ENCODE results near the gene GNLY. TPM values are rescaled to one million over a fixed set of nuclear protein-coding genes. Genes with fewer than 3 reads are reported as not detected.
A peak's percentile ranks its signal among the peaks of the same experiment; 100 is the strongest.

The GNLY gene
- total RNA-seq, 1 donor from 2014 or later: 2.2 TPM

DNA sequence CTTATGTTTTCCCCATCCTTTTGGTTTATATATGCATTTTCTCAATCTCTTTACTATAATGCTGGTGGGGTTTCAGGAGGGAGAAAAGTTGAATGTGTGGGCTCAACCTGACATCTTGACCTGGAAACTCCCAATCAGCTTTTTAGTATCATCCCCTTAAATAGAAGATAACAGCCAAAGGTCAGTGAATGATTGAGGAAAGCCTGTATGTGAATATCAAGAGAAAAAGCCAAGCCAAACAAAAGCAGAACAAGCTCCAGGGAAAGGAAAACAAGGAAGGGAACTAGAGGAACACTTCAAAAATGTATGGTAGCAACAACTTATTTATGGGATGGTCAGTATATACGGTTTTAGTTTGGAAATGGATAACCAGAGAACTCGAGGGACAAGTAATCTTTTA lies 31.3 kb downstream of the GNLY start:
- DNase-seq (ENCODE audit: low spot score): no peak

DNA sequence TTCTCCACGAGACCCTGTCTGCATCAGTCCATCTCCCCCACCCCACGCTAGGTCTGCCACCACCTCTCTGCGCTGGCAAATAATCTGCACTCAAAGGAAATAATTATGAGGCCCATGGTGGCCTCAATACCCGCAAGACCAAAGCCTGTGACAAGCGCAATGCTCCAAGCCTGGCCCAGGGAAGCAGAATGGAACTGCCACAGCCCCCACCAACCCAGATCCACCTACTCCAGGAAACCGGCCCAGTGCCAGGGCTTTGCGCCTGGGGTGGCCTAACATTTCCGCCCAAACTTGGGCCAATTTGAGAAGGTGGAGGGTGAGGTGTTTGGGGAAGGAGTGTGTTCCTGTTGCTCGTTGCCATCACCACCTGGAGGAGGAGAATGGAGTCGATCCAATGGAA lies 33.6 kb downstream of the GNLY start:
- DNase-seq (ENCODE audit: low spot score): no peak

DNA sequence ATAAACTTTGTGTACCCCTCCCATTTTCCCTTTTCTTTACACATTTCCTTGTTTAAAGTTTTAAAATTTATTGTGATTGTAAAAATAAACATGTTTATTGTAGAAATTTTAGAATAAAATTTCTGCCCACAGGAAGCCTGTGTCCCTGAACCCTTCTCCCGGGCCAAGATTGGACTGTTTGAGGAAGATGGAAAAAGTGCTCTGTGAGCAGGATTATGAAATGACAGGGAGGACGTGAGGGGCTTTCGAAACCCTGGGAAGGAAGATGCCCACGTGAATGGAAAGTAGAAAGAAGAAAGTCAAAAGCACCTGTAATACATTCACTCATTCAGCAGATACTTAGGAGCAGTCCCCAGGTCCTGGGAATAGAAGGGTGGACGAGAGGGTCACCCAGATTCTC lies 34.2 kb downstream of the GNLY start:
- DNase-seq (ENCODE audit: low spot score): no peak

DNA sequence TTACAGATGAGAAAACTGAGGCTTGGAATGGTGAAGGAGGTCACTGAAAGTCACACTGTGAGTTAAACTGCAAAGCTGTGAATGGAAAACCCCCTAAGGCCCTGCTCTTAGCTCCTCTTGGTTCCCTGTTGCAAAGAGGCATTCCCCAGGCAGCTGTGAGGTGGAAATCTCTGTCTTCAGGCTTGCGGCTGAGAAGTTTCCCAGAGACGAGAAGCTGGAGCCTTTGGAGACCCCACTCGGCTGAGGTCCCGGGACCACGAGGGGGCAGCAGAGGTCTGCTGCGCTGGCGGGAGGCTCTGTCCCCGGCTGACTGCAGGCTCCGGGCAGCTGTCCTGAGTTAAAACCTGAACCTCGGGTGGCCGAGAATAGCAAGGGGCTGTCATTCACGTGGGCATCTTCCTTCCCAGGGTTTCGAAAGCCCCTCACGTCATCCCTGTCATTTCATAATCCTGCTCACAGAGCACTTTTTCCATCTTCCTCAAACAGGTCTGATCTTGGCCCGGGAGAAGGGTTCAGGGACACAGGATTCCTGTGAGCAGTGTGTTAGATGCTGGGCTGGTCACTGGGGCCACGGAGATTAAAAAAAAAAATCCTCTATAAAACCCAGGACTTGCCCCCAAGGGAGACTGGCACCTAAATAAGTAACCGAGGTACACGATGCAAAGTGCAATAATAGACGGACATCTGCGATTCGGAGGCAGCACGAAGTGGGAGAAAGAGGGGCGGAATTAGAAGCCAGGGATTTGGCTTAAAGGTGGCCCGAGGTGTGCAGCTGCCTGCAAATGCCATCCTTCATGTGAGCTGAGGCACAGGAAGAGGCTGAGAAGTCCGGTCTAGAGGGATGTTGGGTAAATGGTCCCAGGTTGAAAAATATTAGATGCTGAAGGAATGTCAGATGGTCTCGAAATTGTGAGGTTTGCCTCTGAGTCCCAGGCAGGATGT lies 35.0 kb downstream of the GNLY start:
- DNase-seq (ENCODE audit: low spot score): peak; percentile 86

DNA sequence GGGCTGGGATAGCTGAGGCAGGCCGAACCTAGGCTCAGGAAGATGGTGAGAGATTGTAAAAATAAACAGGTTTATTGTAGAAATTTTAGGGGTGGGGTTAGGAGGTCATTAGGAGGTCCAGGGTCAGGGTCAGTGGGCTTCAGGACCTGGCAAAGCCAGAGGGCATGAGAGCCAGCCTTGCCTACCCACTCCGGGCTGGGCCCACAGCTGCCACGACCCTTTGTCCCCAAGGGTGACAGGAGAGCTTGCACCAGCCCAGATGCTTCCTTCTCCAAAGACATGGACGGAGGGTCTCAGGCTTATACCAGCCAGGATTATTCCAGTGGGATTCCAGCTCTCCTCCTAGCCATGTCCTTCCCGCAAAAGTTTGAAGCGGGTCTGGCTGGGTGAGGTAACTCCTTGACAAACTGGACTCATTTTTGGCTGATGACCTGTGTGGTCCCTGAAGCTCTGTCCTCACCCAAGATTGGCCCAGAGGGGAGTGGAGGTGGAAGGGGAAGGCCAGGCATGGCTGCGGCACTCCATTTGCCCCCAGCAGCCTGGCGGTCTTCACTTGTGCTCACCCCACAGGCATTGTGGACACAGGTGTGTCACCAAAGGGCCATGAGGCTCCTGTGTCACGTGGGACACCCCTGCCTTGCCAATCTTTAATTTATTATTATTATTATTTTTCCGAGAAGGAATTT lies 35.8 kb downstream of the GNLY start:
- DNase-seq (ENCODE audit: low spot score): no peak

DNA sequence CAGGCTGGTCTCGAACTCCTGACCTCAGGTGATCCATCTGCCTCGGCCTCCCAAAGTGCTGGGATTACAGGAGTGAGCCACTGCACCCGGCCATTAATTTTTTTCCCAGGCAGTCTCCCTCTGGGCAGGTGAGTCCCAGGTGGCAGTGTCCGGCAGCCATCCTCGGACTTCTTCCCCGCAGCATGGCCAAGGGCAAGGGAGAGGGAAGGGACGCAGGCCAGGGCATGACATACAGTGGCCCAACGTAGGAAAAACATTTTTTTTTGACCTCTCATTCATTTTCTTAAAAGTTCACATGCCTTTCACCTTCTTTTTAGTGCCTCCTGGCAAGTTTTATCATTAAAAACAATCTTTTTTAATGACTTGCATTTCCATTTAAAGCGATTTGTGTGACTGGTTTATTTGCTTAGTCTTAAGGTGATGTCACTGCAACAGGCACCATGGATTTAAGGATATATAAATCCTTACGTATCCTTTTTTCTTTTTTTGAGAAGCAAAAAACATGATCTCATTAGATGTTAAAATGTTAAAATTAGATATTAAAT lies 36.6 kb downstream of the GNLY start:
- no peak for DNase-seq (ENCODE audit: low spot score)

DNA sequence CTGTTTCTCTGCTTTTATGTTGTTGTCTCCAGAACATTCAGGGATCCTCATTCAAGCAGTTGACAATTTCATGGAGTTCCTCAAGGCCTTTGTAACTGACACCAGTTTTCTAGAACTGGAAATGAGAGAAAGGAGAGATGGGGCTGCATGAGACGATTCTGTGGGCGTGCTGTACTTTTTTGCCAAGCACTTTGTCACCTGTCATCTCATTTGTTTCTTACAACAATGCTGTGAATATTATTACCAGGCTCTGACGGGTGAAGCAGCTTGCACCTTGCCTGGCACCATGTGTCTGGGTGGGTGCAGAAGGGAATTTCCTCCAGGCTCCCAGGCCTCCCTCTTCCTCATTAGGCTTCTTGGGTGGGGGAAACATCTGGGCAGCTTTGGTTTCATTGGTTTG lies 37.4 kb downstream of the GNLY start:
- no peak for DNase-seq (ENCODE audit: low spot score)

DNA sequence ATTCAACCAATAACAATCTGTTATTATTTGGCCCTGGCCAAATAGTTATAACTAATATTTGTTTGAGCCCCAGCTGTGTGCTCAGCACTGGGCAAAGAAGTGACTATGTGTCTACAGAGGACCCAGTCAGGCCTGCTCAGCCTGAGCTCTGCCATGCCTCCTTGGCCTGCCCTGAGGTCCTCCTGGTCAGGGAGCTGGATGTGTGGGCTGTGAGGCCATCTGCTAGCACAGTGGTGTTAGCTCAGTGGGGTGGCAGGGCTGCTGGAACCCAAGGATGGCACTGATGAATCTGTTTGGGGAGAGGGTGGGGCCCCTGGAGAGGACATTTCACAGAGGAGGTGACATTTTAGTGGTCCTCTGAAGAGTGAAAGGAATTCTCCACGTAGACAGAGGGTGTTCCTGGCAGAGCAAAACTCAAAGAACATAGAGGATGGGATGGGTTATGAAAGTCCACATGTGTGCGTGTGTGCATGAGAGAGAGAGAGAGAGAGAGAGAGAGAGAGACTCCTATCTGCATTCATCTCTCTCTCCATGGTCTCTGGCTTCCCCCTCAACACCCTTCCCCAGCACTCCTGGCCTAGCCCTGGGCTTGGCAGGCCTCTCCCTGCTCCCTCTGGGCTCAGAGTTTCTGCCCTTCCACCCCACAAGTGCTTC lies 38.4 kb downstream of the GNLY start:
- no peak for DNase-seq (ENCODE audit: low spot score)

DNA sequence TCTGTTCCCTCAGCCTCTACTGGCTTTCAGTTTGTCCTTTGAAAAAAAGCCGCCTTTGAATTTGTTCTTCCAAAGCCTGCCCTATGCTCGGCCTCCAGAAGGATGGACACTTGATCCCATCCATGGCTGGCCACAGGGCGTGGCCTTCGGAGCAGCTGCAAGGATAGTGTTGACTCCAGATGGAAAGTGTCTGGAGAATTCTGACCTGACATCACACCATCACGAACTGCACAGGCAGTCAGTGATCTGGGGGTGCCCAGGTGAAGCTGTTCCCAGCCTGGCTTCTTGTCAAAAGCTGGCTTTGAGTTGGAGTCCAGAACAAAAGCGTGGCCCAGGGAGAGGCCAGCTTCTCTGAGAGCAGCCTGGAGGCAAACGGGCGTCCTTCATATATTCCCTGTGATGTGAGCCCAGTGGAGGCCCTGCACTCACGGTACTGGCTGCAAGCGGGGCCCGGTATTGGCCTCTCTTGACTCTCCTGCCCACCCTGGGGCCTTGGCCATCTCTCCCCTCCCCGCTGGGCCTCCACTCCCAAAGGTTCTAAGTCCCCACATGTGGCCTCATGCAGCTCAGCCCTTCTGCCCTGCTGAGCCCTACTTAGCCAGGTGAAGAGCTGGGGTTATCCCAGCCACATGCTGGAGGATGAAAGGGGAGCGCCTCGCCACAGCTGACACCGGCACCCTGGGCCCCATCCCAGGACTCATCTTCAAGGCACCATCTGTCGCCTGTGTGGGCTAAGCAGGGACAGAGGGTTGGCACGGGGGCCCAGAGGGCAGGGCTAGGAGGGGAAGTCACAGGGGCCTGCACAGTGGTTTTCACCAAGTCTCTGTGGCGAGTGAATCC lies 39.2 kb downstream of the GNLY start:
- DNase-seq (ENCODE audit: low spot score): no peak

DNA sequence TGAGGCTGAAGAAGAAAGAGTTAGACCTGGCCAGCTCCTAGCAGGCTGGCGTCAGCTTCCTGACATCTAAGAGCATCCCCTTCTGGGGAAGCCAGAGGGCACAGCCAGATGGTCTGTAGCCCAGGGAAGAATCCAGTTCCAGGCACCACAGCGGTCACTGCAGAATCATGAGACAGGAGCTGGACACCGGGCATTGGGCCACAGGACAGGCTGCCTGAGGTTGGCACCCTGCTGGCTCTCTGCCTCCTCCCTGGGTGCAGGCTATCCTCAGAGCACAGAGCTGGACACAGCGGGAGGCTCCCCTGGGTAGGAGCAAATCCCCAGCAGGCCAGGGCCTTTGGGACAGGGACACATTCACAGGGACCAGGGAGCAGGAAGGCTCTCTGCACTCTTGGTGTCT lies 39.9 kb downstream of the GNLY start:
- no peak for DNase-seq (ENCODE audit: low spot score)

DNA sequence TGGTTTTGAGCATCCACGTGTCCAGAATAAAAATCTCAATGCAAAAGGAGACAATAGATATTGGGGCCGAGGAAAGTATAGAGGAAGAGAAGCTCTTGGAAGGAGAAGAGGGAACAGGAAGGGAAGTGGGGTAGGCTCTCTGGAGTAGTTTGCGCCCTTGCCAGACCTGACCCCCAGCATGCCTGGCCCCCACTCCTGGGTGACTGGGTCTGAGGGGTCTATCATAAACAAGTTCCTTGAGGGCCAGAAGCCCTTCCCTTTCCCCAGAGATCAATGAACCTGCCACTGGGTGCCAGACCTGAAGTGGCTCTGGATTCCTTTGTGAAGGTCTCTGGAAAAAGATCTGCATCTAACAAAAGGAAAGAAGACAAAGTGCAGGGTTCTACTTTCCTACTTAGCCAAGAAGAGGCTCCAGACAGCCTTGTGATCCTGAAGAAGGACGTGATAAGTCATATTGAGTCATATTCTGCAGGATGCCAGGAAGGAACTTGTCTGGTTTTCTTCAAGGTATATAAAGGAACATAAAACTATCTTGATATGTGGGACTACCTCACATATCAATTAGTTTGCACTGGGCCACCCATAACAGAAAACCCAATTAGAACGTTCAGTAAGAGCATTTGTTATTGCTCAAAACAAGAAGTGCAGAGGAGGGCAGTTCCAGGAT lies 40.9 kb downstream of the GNLY start:
- peak; percentile 54 for DNase-seq (ENCODE audit: low spot score)

DNA sequence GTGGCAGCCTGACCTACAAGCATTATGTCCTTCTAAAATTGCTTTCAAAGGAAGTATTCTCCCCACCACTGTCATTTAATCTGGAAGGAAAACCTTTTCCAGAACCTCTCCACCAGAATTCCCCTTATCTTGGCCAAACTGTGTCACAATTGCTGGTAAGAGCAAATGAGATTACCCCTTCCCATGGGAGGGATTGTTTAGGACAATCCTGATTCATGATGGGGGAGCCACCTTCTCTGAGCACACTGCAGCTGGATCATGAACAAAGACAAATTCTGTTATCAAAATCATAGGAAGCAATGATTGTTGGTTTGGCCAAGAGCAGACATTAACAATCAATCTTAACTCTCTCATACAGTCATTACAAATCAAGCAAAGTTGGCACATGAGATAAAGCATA lies 41.5 kb downstream of the GNLY start:
- no peak for DNase-seq (ENCODE audit: low spot score)

DNA sequence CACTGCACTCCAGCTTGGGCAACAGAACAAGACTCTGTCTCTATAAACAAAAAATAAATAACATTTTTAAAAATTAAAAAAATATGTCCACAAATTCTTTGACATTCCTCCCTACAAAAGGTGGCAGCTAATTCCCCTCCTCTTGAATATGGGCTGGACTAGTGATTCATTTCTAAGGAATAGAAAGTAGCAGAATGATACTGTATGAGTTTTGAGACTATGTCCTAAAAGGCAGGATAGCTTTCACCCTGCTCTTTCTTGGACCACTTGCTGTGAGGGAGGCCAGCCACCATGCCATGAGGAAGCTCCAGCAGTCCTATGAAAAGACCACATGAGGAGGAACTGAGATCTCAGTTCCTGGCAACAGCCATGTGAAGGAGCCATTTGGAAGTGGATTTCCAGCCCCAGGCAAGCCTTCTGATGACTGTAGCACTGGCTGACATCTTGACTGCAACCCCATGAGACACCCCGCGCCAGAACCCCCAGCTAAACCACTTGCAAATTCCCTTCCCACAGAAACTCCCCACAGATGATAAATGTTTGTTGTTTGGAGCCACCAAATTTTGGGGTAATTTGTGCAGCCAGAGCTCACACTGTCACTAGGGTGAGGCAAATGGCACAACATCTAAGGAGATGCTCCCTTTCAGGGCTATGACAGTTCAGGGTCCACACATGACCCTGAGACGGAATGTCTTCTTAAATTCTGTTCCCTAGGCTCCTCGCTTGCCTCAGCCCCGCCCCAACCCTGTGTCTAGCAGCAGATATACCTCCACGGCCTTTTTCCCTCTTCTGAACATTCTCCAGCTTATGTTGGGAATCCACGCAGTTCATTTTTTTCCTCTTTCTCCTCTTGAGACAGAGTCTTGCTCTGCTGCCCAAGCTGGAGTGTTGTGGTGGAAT lies 42.5 kb downstream of the GNLY start:
- DNase-seq (ENCODE audit: low spot score): no peak

DNA sequence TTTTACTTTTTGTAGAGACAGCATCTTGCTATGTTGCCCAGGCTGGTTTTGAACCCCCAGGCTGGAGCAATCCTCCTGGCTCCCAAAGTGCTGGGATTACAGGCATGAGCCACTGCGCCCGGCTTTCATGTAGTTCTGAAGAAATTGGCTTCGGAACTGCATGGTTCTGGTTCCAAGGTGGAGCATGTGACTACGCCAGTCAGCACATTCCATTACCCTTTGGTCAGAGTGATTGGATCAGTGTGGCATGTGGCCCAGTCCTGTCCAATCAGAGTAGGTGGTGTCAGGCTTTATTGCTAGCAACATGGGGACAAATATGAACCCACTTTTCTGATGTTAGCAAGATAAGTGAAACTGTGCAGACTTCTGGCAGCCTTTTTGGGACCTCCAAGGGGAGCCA lies 43.3 kb downstream of the GNLY start:
- peak; percentile 85 for DNase-seq (ENCODE audit: low spot score)

DNA sequence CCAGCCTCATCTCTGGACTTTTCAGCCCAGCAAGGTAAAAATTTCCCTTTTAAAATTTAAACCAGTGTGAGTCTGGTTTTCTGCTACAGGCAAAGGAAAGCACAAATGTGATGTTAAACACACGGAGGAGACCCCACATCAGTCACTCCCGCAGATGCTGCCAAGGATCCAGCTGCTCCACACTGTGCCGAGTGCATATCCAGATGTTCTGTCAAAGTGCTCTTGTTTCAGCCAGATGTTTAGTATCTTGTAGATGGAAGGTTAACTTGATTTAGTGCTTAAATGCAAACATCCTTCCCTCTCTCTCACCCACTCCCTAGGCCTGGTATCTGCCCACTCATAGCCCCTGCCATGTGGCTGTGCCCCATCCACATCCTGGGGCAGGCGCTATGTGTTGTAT lies 43.8 kb downstream of the GNLY start:
- peak; percentile 67 for DNase-seq (ENCODE audit: low spot score)

DNA sequence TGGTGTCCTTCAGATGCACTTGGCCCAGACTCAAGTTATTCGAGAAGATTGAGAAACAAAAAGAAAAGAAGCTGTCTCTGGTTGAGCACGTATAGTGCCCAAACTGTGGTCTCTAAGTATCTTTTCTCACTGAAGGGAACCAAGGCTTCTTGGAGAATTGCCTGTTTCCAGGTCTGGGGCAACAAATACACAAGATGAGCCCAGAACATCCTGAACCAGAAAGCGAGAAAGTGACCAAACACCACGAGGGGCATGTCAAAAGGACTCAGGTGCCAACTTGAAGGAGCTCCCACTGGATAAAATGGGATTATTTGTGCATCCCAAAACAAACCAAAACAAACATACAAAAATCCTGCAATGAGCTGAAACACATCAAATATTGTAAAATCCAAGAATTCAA lies 46.0 kb downstream of the GNLY start:
- no peak for DNase-seq (ENCODE audit: low spot score)

DNA sequence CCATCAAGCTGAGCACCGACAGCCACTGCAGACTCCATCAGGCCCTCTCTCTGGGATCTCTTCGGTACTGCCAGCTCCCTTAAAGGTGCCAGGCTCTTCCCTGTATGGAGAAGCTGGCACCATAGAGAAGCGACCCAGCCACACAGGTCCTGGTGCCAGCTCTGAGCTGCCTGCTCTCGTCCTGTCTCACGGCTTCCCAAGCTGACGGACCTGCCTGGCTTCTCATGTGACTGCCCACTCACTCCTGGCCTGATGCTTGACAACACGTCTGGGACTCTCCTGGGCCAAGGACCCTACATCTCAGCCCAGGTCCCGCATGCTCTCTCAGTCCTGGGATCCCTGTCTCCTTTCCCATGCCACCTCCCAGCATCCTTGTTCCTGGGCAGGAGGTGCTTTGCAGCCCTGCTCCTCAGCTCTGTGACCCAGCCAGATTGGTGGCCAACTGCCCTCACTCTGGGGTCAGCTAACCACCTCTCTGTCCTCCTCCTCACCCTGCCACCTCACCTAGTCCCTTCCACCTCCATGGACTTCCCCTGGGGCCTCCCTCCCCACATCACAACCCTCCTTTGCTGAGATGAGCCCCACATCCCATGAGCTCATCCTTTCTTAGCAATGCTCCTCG lies 47.2 kb downstream of the GNLY start:
- no peak for DNase-seq (ENCODE audit: low spot score)

DNA sequence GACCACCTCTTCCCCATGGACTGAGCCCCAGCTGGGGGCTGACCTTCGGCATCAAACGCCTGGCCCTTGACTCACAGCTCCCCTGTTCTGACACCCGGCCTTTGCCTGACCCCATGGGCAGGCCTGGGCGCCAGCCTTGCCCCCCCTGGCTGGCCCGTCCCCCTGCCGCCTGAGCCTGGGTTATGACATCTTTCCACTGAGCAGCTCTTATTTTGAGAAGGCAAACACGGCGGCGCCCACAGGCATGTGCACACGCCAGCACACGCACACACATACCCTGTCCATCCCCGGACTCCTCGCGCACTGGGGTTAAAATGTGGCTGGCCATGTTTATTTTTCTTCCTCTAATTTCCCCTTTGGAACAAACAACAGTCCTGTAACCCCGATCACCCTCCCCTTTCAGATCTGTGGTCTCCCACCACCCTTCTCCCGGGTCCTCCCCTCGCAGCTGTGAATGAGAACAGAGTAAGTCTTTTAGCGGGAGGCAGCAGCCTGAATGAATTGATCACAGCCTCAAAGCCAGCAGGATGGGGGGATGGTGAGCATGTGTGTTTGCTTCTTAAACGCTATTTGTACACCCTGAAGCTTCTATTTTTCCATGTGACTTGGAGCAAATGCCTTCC lies 47.8 kb downstream of the GNLY start:
- peak; percentile 76 for DNase-seq (ENCODE audit: low spot score)
